HG02973 (cell line): ENCODE data around the gene GPR68.
"Not testable (repeated sequence)": the region's sequence is repeated elsewhere in the genome, so short reads cannot be mapped to it uniquely, and the experiment has no call there.

Experiments
- ATAC-seq: cut with Tn5 transposase; IDR thresholded peaks from one replicate; pipeline ENCODE4 v1.9.1; 2021; ENCODE audit warnings: moderate library complexity; ENCODE audit not compliant: unreplicated experiment

GPR68 gene

DNA sequence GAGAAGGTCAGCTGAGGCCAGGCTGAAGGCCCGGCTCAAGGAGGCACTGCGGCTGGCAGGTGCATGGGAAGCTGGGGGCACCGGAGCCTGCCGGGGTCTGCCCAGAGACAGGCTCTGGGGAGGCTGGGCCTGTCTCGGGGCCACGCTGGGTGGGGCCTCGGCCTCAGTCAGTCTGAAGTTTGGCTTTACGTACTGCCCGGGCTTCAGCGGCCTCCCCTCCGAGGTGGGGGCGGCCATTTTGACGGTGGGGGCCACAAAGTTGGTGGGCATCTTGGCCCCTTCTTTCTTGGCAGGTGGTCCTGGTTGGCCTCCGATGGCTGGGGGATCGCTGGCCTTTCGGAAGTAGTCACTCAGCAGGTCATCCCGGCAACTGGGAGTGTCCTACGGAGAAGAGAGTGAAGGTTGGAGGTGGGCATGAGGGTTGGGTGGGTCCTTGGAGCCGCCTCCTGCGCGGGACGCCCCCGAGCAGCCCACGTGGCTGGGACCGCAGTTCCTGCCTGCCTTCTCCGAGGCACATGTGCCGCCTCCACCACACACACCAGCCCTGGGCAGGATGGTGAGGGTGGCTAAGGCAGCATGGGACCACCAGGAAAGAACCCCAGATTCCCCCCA, 28.9 kb upstream of the GPR68 start:
- no peak for ATAC-seq

DNA sequence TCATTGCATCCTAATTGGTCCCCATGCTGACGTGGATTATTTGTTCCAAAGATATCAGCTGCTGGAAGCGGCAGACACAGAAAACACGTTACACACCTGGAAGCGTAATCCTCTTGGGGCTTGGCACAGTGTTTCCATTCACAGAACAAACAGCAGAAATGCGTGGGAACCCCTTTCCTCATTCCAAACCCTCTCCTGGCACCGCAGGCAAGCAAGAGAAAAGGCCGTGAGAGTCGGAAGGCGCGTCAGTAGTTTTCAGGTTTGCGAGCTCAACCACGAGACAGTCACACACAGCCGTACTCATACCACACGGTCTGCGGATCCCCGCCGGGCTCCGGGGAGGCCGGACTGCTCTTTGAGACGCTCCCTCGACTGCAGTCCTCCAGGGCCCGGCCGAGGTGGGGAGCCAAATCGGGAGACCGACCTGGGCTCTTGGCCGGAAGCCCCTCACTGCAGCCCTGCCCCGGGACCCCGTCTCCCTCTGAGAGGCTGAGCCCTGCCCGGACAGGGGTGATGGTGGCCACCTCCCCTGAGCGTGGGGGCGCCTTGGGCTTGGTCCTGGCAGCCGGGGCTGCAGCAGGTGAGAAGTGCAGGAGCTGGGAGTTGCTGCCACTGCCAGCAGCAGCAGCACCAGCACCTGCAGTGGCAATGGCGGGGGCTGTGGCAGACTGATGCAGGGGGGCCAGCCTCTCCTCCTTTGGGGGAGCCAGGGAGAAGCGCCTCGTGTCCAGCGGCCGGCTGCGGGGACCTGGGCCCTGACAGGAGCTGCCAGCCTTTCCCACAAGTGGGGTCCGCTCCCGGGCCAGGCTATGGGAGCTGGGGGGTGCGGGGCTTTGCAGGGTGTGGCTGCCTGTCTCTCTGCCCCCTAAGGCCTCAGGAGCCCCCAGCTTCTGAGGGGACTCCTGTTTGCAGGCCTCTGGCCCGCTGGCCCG, 28.1 kb upstream of the GPR68 start:
- ATAC-seq = no peak

DNA sequence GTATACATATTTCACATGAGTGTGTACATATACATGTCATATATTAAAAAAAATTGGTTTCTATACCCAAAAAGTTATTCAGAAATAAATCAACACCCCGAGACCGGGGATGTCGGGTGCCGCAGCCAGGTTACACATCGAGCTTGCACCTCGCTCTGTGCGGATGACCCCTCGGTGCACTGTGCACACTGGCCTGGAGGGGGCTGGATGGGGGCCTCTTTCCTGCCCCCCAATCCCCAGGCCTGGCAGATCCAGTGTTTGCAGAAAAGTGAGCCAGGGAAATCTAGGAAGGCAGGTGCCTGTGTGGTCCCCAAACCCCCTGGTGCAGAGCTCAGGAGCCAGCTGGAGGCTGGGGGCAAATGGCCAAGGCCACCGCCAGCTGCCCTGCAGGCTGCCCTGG, 27.1 kb upstream of the GPR68 start:
- ATAC-seq = no peak

DNA sequence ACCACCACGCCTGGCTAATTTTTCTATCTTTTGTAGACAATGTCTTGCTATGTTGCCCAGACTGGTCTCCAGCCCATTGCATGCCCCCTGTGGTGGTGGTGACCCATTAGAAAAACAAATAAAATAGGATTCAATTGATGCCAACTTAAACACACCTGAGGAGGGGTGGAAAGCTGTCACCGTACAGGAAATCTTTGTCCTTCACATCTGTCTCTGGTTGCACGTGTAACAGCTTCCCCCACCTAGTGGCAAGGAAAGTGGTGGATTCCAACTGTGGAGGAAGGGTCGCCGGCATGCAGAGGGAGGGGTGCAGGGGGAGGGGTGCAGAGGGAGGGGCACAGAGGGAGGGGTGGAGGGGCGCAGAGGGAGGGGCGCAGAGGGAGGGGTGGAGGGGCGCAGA, 26.1 kb upstream of the GPR68 start:
- no peak for ATAC-seq

DNA sequence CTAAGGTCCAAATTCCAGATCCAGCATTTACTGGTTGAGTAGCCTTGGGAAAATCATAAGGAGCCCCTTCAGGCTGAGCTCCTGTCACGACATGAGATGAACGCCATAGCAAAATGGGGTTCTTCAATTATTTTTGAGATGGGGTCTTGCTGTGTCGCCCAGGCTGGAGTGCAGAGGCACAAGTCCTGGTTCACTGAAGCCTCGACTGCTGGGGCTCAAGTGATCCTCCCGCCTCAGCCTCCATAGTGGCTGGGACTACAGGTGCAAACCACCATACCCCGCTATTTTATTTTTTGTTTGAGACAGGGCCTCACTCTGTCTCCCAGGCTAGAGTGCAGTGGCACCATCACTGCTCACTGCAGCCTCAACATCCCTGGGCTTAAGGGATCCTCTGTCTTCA, 25.7 kb upstream of the GPR68 start:
- ATAC-seq = no peak

DNA sequence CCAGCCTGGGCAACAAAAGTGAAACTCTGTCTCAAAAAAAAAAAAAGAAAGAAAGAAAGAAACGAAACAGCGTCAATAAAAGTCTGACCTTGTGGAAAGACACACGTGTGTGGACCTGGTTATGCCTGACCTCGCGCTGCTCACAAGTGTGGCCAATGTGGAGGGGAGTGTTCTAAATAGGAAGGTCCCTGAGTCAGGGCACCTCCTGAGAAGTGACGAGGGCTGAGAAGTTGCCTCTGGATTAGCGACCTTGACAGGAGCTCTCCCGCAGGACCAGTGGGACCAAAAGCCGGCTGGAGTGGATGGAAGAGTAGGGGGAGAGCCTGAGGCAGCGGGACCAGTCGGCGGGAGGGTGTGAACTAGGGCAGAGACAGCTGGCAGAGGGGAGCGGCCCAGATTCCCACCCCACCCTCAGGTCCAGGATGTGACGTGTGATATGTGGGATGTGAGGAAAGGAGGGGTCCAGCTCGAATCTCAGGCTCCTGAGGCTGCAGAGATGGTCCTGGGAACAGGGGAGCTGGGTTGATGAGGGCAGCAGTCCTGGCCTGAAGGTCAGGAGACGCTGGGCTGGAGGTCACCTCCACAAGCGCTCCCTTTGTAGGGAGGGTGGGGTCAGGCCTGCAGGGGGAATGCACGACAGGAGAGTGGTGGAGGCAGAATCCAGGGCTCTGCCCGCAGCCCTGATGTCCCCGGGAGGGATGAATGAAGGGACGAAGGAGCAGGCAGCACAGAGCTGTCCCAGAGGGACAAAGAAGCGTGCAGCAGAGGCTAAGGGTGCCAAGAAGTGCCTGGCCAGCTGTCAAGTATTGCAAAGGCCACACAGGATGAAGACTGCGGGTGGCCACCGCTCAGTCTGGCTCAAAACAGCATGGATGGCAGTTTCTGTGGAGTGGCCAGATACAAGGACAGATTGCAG, 24.8 kb upstream of the GPR68 start:
- no peak for ATAC-seq

DNA sequence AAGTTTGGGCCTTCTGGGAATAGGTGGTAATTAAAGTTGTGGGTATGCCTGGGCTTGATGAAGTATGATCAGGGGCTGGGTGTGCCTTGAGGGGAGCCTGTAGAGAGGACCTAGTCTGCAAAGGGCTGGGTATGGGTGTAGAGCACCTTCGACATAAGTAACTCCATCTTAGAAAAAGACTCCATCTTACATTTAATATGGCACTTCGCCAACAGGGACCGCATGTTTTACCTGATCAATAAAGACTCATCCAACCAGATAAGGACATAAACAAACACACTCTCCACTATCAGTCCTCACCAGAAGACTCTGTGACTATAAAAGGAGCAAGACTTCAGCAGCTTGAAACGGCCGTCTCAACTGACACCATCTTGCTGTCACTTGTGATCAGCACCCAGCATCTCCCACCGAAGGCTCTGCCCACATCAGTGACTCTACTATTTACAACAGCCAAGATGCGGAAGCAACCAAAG, 23.5 kb upstream of the GPR68 start:
- ATAC-seq = no peak

DNA sequence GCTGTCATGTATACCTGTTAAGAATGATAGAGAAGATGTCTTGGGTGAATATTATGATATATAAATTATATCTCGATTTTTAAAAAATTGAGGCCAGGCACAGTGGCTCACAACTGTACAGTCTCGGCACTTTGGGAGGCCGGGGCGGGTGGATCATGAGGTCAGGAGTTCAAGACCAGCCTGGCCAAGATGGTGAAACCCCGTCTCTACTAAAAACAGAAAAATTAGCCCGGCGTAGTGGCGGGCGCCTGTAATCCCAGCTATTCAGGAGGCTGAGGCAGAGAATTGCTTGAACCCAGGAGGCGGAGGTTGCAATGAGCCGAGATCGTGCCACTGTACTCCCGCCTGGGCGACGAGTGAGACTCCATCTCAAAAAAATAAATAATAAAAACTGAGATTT, 21.8 kb upstream of the GPR68 start:
- ATAC-seq = not testable (repeated sequence)

DNA sequence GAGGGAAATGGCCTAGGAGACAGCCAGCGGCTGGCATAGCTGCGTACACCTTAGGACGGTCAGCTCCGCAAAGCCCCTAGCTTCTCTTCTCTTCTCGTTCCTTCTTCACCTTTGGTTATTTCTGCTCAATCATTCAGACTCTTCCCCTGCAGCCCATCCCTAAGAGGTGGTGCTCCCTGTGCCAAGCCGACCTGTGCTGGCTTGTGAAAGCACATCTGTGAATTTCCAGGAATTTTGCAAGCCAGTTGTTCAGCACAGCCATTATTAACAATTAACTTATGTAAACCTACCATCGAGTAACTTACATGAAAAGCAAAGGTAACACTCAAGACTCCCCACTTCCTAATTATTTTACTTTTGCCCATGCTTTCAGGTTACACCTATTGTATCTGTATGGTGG, 20.9 kb upstream of the GPR68 start:
- no peak for ATAC-seq

DNA sequence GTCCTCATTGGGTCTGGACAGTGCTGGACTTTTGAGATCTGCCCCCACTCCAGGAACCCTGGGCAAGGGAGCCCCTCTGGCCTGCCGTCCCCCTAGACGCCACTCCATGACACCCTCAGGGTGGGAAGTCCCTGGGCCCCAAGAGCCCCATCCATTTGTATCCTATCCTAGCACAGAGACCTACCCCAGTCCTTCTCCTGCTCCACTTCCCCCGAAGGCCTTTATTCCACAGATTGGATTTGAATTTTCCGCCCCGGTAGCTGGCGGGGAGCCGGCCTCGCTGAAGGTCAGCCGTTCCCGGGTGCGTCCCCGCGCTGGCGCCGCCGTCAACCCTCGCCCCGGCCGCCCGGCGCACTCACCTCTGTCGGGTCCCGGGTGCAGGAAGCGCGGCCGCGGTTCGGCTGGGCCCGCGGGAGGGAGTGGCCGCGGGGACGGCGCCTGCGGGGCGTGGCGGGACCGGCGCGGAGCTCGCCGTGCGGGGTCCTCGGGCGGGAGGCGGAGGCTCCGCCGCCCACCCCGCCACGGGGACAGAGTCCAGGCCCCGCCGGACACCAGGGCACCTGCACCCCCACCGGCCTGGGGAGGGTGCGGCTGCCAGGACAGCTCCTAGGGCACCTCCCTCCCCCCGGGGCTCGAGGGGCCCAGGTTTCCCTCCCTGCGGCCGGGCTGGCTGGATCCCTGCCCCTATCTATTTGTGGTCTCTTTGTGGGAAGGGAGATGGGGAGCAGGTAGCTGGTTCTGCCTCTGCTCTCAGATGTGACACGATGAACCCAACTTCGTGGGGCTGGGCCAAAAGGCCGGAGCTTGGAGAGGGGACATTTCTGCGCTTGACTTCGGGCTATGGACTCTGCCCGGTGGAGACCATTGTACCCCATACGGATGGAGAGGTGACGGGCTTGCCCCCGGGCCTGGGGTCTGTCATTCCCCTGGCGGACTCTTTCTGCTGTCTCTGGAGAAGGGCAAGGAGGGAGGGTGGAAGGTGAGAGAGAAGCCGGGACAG, 19.9 kb upstream of the GPR68 start:
- no peak for ATAC-seq

DNA sequence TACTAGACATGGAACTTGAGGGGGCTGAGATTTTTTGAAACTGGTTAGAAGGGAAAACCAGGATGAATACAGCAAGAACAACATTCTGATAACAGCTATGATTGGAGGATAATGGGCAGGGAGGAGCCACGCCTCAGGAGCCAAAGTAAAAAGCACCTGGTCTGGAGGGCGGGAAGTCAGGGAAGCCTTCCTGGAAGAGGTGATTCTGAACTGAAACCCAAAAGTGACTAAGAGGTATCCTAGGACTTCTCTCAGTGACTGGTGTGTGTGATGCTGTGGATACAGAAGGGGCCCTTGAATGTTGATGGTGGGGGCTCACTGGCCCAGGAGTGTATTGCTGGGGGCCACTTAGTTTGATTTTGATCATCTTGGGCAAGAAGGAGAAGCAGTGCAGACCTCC, 18.8 kb upstream of the GPR68 start:
- ATAC-seq = no peak

DNA sequence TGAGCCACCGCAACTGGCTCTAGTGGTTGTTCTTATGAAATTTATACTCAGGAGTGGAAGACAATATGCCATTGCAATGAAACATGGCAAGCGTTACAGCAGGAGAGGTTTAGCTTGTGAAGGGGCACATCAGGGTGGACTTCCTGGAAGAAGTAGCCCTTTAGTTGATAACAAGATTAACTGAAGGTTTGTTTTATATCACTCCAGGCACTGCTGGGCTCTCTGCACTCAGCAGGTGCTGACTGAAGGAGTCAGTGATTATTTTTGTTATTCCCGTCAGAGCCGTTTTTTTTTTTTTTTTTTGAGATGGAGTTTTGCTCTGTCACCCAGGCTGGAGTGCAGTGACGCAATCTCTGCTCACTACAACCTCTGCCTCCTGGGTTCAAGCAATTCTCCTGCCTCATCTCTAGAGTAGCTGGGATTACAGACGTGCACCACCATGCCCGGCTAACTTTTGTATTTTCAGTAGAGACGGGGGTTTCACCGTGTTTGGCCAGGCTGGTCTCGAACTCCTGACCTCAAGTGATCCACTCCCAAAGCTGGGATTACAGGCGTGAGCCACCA, 17.6 kb upstream of the GPR68 start:
- ATAC-seq = no peak

DNA sequence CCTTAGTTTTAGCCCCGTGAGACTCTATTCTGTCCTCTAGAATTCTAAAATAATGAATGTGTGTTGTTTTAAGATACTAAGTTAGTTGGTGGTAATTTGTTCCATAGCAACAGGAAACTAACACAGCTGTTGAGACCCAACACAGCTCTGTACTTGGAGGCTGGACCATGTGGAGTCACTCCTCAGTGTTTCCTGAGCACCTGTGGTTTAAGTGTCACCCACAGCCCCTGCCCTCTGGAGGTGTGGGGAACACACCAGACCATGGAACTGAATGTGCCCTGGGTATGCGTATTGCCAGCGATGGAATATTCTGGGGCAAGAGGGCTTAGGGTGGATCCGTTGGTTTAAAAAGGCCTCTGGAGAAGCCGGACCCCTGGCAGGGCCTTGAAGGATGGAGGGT, 16.6 kb upstream of the GPR68 start:
- no peak for ATAC-seq

DNA sequence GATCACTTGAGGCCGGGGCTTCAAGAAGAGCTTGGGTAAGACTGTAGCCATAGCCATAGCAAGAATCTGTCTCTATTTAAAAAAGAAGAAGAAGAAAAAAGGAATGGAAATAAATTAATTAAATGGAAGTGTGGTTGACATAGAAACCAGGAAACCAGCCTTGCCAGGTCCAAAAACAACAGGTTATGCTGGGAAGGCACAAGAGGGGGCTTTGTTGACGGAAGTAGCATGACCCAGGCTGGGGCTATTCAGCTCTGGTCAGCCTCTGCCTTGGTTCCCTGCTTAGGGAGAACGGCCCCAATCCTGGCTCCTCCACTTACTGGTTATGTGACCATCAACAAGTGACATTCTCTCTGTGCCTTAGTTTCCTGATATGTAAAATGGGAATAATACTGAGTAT, 14.4 kb upstream of the GPR68 start:
- ATAC-seq = no peak

DNA sequence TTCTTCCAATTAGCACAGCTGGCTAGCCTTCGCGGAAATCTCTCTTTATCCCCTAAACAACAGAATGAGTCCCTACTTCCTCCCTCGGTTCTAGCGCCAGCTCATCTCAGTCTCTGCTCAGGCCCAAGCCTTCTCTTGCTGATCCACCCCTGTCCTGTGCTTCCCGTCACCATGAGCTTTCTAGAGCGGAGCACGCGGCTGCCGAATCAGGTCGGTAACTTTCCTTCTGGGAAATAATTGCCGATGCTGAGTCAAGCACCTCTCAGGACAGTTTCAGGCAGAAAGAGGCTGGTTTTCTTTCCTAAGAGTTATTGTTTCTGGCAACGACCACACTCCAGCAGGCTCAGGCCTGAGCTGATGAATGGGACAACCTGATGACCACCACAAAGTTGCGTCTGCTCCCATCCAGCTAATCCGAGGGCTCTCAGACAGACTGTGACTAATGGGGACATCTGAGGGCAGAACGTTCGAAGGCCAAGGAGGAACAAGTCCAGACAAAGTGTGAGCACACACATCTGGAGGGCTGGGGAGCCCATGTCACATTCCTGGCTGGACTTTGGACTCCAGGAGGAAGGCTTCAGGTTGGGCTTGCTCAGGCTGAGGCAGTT, 13.6 kb upstream of the GPR68 start:
- no peak for ATAC-seq

DNA sequence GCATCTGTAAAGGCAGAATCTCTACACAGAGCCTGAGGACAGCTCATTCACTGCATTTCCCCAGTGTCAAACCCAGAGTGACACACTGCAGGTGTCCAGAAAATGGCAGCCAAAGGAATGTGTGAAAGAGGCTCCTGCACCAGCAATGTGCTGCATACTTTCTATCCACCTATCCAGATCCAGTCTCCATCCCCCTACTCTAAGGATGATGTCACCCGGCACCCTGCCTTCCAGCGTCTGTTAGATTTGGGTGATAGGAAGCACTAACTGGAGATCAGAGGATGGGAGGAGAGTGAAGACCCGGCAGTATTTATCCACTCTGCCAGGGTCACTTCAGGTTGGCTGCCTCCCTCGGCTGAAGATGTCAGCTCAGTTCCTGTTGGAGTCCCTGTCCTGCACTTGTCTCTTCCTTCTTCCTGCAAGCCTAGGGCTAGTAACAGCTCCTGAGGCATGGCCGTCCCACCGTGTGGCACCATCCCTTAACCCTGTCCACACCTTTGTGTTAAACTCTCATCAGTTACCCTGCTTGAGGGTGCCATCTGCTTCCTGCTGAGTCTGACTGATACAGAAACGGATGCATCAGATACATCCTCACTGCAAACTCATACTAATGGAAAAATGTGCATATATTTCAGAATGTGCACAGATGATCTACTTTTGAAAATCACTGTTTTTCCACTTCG, 13.0 kb upstream of the GPR68 start:
- no peak for ATAC-seq

DNA sequence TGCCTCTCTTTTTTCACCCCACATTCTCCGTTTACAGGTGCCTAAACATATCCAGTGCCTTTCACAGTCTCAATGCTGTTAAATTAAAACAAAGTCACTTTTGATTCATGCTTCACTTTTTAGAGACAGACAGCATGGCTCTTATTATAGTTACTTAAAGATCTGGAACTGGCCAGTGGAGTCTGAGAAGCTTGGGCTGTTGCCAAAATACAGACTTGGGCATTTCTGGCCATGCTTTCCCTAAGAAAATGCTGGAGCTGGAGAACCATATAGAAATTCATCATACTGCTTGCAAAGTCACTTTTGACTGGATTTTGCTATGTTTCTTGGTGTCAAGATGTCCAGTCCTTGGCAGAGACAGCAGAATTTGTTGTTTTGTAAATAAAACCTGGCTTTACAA, 12.2 kb upstream of the GPR68 start:
- ATAC-seq = no peak

DNA sequence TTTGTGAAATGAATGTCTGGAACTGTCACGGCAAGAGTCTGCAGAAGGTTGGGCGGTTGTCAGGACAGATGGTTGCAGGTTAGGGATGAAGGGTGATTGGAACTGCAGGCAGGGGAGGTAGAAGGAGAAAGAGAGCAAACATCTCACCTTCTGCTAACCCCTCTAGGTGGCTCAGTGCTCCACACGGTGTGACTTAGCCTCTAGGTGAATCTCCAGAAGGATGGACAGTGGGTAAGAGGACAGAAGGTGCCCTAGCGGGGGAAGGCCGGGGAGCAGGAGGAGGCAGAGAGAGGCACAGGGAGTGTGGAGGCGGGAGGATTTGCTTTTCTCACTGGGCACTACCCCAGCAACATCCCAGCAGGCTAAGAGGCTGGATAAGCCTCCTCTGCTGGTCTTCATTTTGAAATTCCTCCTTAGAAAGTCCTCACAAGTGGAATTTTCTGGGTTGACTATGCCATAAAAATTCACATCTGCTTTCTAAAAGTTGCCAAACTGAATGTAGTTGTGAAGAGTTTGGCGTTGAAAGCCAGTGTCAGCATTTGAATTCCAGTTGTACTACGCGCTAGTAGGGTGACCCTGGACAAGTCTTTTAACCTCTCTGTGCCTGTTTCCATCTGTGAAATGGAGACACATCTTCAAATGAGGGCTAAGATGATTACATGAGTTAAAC, 10.7 kb upstream of the GPR68 start:
- ATAC-seq = no peak
